ENCODE measurements around the gene ASS1.

The ASS1 gene

DNA sequence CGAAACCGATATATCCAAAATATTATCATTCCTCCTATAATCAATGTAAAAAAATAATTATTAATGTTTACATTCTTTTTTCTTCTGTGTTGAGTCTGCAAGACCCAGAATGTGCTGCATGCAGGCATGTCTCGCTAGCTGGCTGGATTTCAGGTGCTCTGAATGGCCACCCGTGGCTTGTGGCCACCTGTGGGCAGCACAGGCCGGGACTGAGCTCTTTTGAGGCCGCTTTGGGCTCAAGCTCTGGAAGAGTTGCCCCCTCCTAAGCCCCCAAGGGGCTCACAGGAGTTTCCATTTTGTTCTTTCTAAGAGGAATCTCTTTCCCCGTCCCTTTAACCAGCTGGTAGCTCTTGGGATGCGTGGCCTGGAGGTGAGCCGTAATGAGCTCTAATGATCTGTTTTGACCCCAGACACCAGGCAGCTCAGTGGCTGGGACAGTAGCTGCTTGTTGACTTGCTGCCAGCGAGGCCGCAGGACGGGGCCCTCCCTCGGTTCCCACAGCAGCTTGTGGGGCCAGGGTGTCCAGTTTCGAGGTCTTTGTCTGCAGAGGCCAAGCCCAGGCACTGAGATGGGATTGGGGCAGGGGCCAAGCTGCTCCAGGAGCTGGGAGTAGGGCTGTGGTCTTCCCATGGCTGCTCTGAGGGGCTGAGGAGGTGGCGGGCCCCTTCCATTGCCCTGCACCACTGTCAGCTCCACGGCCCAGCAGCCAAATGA lies 20.8 kb downstream of the ASS1 start:
- TF ChIP-seq, protein P1, sequence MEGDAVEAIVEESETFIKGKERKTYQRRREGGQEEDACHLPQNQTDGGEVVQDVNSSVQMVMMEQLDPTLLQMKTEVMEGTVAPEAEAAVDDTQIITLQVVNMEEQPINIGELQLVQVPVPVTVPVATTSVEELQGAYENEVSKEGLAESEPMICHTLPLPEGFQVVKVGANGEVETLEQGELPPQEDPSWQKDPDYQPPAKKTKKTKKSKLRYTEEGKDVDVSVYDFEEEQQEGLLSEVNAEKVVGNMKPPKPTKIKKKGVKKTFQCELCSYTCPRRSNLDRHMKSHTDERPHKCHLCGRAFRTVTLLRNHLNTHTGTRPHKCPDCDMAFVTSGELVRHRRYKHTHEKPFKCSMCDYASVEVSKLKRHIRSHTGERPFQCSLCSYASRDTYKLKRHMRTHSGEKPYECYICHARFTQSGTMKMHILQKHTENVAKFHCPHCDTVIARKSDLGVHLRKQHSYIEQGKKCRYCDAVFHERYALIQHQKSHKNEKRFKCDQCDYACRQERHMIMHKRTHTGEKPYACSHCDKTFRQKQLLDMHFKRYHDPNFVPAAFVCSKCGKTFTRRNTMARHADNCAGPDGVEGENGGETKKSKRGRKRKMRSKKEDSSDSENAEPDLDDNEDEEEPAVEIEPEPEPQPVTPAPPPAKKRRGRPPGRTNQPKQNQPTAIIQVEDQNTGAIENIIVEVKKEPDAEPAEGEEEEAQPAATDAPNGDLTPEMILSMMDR (IDR thresholded peaks at IDR 0.05) = no peak
- H3K36me3 ChIP-seq = no peaks in the 10 kb centered on the region
- no peaks in the 10 kb centered on the region for H3K4me1 ChIP-seq (ENCODE audit: control insufficient read depth in 1 of 2, insufficient read depth in 1 of 2, low read depth in 1 of 2, low read length in 1 of 2)
- no peak overlapping the region for H3K27ac ChIP-seq
- no peak overlapping the region for H3K4me3 ChIP-seq (ENCODE audit: low read depth in 1 of 2, low read length in 1 of 2)
- no peaks in the 10 kb centered on the region for H3K9me3 ChIP-seq
- peaks cover 81% of the 10 kb centered on the region for H3K27me3 ChIP-seq

DNA sequence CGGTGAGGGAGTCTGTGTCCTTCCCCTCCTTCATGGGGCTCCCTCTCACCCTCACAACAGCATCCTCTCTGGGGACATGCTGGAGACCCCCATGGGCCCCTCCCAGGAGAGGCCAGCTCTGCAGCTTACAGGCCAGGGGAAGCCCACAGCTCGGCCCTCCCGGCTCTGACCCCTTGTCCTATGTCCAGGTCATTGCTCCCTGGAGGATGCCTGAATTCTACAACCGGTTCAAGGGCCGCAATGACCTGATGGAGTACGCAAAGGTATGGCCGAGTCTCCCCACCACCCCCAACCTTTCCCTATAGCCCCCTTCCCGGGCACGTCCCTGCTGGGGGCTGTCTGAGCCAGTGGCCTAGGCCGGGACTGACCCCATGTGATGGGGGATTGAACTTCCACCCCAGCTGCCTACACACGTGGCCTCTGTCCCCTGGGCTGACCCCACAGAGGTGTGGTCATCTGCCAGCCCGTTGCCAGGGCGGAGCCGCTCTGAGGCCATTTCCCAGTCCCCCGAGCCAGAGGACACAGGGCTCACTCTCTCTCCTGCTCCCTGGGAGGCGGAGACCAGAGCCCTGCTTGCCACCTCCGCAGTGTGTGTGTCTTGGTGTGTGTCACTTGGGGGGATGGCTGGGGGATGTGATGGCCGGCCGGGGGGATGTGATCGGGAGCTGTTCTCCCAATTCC lies 21.9 kb downstream of the ASS1 start:
- peaks cover 84% of the 10 kb centered on the region for H3K27me3 ChIP-seq
- no peaks in the 10 kb centered on the region for H3K4me1 ChIP-seq (ENCODE audit: control insufficient read depth in 1 of 2, insufficient read depth in 1 of 2, low read depth in 1 of 2, low read length in 1 of 2)
- H3K9me3 ChIP-seq = no peaks in the 10 kb centered on the region
- H3K27ac ChIP-seq = no peak overlapping the region
- no peak overlapping the region for H3K4me3 ChIP-seq (ENCODE audit: low read depth in 1 of 2, low read length in 1 of 2)
- TF ChIP-seq, protein P1 (IDR thresholded peaks at IDR 0.05) = no peak
- no peaks in the 10 kb centered on the region for H3K36me3 ChIP-seq

DNA sequence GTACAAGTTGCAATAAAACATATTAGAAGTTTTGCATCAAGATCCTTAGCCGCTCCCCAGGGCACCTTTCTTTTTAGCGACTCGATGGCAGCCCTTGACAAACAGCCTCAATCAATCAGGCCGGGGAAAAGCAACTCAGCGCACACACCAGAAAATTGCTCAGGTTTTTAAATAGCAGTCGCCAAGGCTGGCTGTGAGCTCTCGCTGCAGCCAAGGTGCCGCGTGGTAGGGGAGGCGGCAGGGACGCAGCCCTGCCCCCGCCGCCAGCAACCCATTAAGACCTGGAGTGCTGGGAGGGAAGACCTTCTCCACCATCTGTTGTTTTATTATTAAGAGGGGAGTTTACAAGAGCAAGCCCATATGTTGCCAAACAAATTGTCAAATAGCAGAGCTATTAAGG lies 22.6 kb downstream of the ASS1 start:
- no peak overlapping the region for H3K27ac ChIP-seq
- TF ChIP-seq, protein P1 (IDR thresholded peaks at IDR 0.05) = no peak
- H3K4me1 ChIP-seq (ENCODE audit: control insufficient read depth in 1 of 2, insufficient read depth in 1 of 2, low read depth in 1 of 2, low read length in 1 of 2) = no peaks in the 10 kb centered on the region
- no peak overlapping the region for H3K4me3 ChIP-seq (ENCODE audit: low read depth in 1 of 2, low read length in 1 of 2)
- H3K36me3 ChIP-seq = no peaks in the 10 kb centered on the region
- peaks cover 85% of the 10 kb centered on the region for H3K27me3 ChIP-seq
- no peaks in the 10 kb centered on the region for H3K9me3 ChIP-seq

DNA sequence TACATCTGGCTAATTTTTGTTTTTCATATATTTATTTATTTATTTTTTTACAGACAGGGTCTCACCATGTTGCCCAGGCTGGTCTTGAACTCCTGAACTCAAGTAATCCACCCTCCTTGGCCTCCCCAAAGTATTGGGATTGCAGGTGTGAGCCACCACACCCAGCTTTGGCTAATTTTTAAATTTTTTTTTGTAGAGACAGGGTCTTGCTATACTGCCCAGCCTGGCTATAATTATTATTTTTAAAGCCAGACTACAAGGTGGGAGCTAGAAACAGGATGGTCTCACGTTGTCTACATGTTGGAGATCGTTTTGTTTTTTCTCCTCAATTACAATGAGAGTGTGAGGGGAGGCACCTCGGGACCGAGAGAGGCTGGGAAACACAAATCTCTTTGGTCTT lies 23.8 kb downstream of the ASS1 start:
- H3K4me1 ChIP-seq (ENCODE audit: control insufficient read depth in 1 of 2, insufficient read depth in 1 of 2, low read depth in 1 of 2, low read length in 1 of 2) = no peaks in the 10 kb centered on the region
- H3K9me3 ChIP-seq = no peaks in the 10 kb centered on the region
- H3K27ac ChIP-seq = no peak overlapping the region
- peaks cover 86% of the 10 kb centered on the region for H3K27me3 ChIP-seq
- TF ChIP-seq, protein P1 (IDR thresholded peaks at IDR 0.05) = no peak
- no peaks in the 10 kb centered on the region for H3K36me3 ChIP-seq
- no peak overlapping the region for H3K4me3 ChIP-seq (ENCODE audit: low read depth in 1 of 2, low read length in 1 of 2)

DNA sequence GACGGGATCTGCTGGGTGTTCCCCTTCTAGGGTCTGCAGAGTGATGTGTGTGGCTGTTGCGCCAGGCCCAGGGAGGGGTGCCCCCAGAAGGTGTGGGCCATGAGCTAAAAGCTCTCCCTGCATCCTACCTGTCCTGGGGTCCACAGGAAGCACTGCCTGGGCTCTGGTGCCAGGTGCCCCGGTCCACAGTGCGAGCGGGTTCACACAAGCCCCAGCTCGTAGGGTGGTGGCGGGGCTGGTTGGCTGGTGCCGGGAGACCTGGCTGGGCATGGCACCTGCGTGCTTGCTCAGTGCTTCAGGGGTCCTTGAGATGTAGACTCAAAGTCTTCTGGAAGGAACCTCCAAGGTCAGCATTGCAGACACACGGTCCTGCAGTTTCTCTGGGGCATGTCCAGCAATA lies 25.5 kb downstream of the ASS1 start:
- Histone ChIP-seq H3K36me3 (no peaks in the 10 kb centered on the region), H3K4me1 (ENCODE audit: control insufficient read depth in 1 of 2, insufficient read depth in 1 of 2, low read depth in 1 of 2, low read length in 1 of 2) (no peaks in the 10 kb centered on the region), H3K4me3 (ENCODE audit: low read depth in 1 of 2, low read length in 1 of 2) (no peak overlapping the region), H3K27ac (no peak overlapping the region), H3K27me3 (peaks cover 100% of the 10 kb centered on the region), H3K9me3 (no peaks in the 10 kb centered on the region)
- TF ChIP-seq, protein P1 (IDR thresholded peaks at IDR 0.05) = no peak
